ENCODE measurements around the gene ADAMTS13.
"Not testable (repeated sequence)": the region's sequence is repeated elsewhere in the genome, so short reads cannot be mapped to it uniquely, and the experiment has no call there.

Gene ADAMTS13

GRCh38 chr9:133427658-133428348 is 5.6 kb downstream of the ADAMTS13 start:
- DNase-seq, result no peak

- no peak for DNase-seq
These were observed 6.5 kb downstream of the ADAMTS13 start for GRCh38 chr9:133428617-133429101.

- no peak for DNase-seq
These were observed 7.0 kb downstream of the ADAMTS13 start for GRCh38 chr9:133429214-133429613.

GRCh38 chr9:133429641-133430161 is 7.5 kb downstream of the ADAMTS13 start:
- DNase-seq, result peak; percentile 22

- DNase-seq, result no peak
These were observed 8.1 kb downstream of the ADAMTS13 start for GRCh38 chr9:133430244-133430643.

- no peak for DNase-seq
These were observed 11.2 kb downstream of the ADAMTS13 start for GRCh38 chr9:133433351-133433843.

- no peak for DNase-seq
These were observed 14.5 kb downstream of the ADAMTS13 start for GRCh38 chr9:133436681-133437080.

- DNase-seq, result no peak
These were observed 15.8 kb downstream of the ADAMTS13 start for GRCh38 chr9:133437753-133438531.

- no peak for DNase-seq
These were observed 17.2 kb downstream of the ADAMTS13 start for GRCh38 chr9:133439337-133439736.

- no peak for DNase-seq
These were observed 18.7 kb downstream of the ADAMTS13 start for GRCh38 chr9:133440874-133441273.

GRCh38 chr9:133441571-133441970 is 19.4 kb downstream of the ADAMTS13 start:
- DNase-seq, result no peak

- DNase-seq, result no peak
These were observed 21.1 kb downstream of the ADAMTS13 start for GRCh38 chr9:133443248-133443647.

GRCh38 chr9:133443982-133444381 is 21.8 kb downstream of the ADAMTS13 start:
- no peak for DNase-seq

- no peak for DNase-seq
These were observed 23.3 kb downstream of the ADAMTS13 start for GRCh38 chr9:133445293-133445969.

GRCh38 chr9:133448487-133448972 is 26.4 kb downstream of the ADAMTS13 start:
- DNase-seq, result no peak

- DNase-seq, result no peak
These were observed 27.6 kb downstream of the ADAMTS13 start for GRCh38 chr9:133449760-133450159.

GRCh38 chr9:133451865-133452264 is 29.7 kb downstream of the ADAMTS13 start:
- not testable (repeated sequence) for DNase-seq

GRCh38 chr9:133452562-133452961 is 30.4 kb downstream of the ADAMTS13 start:
- DNase-seq, result no peak

- DNase-seq, result no peak
These were observed 31.5 kb downstream of the ADAMTS13 start for GRCh38 chr9:133453651-133454050.

GRCh38 chr9:133454325-133454724 is 32.2 kb downstream of the ADAMTS13 start:
- no peak for DNase-seq

GRCh38 chr9:133454943-133455673 is 32.9 kb downstream of the ADAMTS13 start:
- DNase-seq, result no peak

- DNase-seq, result no peak
These were observed 33.8 kb downstream of the ADAMTS13 start for GRCh38 chr9:133455936-133456335.

Data from stimulated activated CD4-positive, alpha-beta T cell treated with anti-CD3 and anti-CD28 coated beads, Interleukin-12 subunit alpha, Interleukin-12 subunit beta, amount 100 ng/mL, for 4 hours (primary cell).